ENCODE measurements around the gene MMP17.

Gene MMP17

DNA sequence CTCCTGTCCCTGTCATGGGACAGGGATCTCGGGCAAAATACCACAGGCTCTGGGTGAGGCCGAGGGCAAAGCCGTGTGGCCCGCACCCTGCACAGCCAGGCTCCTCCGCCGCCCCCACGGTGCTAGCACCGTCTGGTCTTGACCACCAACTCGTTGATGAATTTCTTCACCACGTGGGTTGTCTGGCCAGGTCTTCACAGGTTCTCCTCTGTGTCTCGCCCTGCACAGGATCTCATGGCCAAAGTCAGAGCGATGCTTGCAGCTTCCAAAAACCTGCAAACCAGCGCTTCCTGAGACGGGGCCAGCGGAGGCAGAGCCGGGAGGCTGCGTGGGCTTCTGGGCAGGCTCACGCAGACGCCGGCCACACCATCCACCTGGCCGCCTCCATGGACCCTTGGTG lies 29.0 kb upstream of the MMP17 start:
- in situ Hi-C loops (cut with MboI; ENCODE audit: low sequenced_read_pairs, unreplicated experiment): no loop called here
- TF ChIP-seq, protein P1, sequence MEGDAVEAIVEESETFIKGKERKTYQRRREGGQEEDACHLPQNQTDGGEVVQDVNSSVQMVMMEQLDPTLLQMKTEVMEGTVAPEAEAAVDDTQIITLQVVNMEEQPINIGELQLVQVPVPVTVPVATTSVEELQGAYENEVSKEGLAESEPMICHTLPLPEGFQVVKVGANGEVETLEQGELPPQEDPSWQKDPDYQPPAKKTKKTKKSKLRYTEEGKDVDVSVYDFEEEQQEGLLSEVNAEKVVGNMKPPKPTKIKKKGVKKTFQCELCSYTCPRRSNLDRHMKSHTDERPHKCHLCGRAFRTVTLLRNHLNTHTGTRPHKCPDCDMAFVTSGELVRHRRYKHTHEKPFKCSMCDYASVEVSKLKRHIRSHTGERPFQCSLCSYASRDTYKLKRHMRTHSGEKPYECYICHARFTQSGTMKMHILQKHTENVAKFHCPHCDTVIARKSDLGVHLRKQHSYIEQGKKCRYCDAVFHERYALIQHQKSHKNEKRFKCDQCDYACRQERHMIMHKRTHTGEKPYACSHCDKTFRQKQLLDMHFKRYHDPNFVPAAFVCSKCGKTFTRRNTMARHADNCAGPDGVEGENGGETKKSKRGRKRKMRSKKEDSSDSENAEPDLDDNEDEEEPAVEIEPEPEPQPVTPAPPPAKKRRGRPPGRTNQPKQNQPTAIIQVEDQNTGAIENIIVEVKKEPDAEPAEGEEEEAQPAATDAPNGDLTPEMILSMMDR (IDR thresholded peaks at IDR 0.05; ENCODE audit: borderline replicate concordance, control extremely low read depth, extremely low read depth, insufficient read depth, missing control alignments): no peak
- DNase-seq (ENCODE audit: low spot score): no peak

DNA sequence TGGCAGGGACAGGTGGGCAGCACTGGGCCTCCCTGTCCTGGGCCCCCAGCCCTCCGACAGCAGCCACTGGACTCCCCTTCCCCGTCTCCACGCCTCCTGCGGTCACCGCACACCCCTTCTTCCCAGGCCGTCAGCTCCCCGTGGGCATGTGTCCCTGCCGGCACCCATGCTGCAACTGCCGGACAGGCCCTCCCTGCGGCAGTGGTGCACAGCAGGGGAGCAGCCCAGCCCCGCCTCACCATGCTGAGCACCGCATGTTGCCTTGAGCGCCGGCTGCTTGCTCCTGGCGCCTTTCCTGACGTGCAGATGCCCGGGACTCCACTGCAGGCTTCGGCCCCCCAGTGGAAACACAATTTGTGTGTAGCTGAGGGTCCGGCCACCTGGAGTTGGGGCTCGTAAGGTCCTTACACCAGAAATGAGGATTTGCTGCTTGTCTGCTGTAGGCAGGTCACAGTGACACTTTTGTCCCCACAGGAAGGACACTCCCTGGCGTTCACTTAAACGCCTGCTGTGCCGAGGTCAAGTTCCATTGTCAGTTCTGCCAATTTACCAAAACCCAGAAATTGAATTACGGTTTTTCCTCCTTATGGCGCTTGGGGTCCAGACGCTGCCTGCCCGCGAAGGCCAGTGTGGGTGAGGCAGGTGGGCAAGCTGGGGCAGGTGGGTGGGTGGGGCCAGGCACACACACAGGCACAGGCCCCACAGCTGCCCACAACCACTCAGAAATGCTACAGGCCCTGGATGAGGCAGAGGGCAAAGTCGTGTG lies 28.2 kb upstream of the MMP17 start:
- TF ChIP-seq, protein P1 (IDR thresholded peaks at IDR 0.05; ENCODE audit: borderline replicate concordance, control extremely low read depth, extremely low read depth, insufficient read depth, missing control alignments): no peak
- DNase-seq (ENCODE audit: low spot score): no peak

DNA sequence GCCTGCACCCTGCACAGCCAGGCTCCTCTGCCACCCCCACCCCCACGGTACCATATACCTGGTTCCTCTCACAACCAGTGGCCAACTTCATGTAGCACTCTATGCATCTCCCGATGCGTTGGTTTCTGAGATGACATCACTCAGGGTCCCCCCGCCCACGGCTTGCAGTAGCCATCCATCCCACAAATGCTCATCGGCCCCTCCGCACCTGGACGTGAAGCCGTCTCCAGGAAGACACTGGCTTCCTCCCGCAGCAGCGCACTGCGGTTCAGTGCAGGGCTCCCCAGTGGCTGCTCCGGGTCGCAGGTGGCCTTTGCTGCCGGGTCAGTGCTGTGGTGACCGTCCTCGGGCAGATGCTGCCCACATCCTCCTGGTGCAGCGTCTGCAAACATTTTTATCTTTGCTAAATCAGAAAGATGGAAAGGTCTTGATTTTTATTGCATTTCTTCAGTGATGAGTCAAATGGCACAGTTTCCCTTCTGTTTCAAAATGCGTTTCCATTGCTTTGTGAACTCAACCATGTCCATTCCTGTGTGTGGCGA lies 27.5 kb upstream of the MMP17 start:
- TF ChIP-seq, protein P1 (IDR thresholded peaks at IDR 0.05; ENCODE audit: borderline replicate concordance, control extremely low read depth, extremely low read depth, insufficient read depth, missing control alignments): no peak
- DNase-seq (ENCODE audit: low spot score): no peak
- in situ Hi-C loops (cut with MboI; ENCODE audit: low sequenced_read_pairs, unreplicated experiment): no loop called here

More for the DNA sequence above, 28.2 kb upstream of the MMP17 start:
- in situ Hi-C loops (cut with MboI; ENCODE audit: low sequenced_read_pairs, unreplicated experiment): no loop called here

DNA sequence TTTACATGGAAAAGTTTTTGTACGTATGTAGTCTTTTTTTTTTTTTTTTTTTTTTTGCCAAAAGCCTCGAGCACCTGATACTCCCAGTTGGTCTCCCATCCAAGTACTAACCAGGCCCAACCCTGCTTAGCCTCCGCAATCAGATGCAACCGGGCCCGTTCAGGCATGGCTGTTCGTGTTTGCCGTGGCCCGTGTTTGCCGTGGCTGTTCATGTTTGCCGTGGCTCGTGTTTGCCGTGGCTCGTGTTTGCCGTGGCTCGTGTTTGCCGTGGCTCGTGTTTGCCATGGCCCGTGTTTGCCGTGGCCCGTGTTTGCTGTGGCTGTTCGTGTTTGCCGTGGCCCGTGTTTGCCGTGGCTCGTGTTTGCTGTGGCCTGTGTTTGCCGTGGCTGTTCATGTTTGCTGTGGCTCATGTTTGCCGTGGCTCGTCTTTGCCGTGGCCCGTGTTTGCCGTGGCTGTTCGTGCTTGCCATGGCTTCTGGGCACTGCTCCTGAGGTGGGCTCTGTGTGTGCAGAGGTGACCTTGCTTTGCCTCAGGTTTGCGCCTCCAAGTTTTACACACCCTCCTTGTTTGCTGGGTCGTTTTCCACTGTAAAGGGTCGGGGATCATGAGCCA lies 26.8 kb upstream of the MMP17 start:
- in situ Hi-C loops (cut with MboI; ENCODE audit: low sequenced_read_pairs, unreplicated experiment): no loop called here
- DNase-seq (ENCODE audit: low spot score): no peak
- TF ChIP-seq, protein P1 (IDR thresholded peaks at IDR 0.05; ENCODE audit: borderline replicate concordance, control extremely low read depth, extremely low read depth, insufficient read depth, missing control alignments): no peak

DNA sequence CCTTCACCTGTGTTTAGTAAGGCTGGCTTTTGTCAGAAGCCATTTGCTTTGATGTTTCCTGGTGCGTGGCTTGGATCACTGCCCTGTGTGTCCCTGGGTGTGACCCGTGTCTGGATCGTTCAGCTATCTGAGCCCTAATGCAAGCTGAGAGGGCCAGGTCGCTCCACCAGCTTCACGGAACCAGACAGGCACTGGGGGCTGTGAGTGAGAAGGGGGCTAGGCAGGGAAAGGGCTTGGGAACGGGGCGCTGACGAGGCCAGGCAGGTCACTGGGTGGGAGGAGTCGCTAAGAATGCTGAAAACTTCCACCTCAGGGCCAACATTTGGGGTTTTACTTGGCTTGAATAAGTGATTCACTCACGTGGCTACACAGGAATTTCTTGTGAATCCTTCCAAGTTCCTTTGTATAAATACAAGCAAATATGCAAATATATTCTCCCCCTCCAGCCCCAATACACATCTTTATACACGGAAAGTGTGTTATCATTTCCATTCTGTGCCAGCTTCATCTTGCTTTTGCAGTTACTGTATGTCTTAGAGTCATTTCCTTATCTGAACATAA lies 24.2 kb upstream of the MMP17 start:
- TF ChIP-seq, protein P1 (IDR thresholded peaks at IDR 0.05; ENCODE audit: borderline replicate concordance, control extremely low read depth, extremely low read depth, insufficient read depth, missing control alignments): no peak
- DNase-seq (ENCODE audit: low spot score): no peak
- in situ Hi-C loops (cut with MboI; ENCODE audit: low sequenced_read_pairs, unreplicated experiment): no loop called here

DNA sequence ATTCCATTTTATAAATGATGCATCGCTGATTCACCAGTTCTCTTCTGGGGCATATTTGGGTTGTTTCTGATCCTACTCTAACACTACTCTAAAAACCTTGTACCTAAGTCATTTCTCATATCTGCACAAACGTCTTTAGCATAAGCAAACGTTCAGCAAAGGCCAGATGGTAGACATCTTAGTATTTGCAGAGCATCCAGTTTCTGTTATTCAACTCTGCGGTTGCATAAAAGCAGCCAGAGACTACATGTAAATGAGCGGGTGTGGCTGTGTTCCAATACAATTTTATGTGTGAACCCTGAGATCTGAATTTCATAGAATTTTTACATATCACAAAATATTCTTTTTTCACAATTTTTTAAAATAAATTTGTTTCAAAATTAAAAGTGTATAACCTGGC lies 22.8 kb upstream of the MMP17 start:
- DNase-seq (ENCODE audit: low spot score): no peak
- TF ChIP-seq, protein P1 (IDR thresholded peaks at IDR 0.05; ENCODE audit: borderline replicate concordance, control extremely low read depth, extremely low read depth, insufficient read depth, missing control alignments): no peak
- in situ Hi-C loops (cut with MboI; ENCODE audit: low sequenced_read_pairs, unreplicated experiment): no loop called here

All from GM13976 (cell line).